ENCODE data around the gene TGDS. TPM values are rescaled to one million over a fixed set of nuclear protein-coding genes. Genes with fewer than 3 reads are reported as not detected.

The TGDS gene
- total RNA-seq, 6 experiments from 2014 or later = 7.8 to 9.3 (median 8.9) TPM

GRCh38 chr13:94632226-94632980 lies 36.5 kb upstream of the TGDS start:
- Mint-ChIP-seq H3K36me3 (ENCODE audit: low read depth) (peaks cover 29% of the 10 kb centered on the region), H3K27me3 (ENCODE audit: insufficient read depth) (no peaks in the 10 kb centered on the region; the same call in 1 of the 2 replicates), H3K27ac (no peak overlapping the region), H3K4me3 (no peak overlapping the region), H3K9me3 (no peaks in the 10 kb centered on the region), H3K4me1 (ENCODE audit: low read depth) (no peaks in the 10 kb centered on the region)
- no peak for TF ChIP-seq CTCF (IDR thresholded peaks at IDR 0.05)
- DNase-seq = no peak

- no peaks in the 10 kb centered on the region for H3K9me3 Mint-ChIP-seq
- no peak overlapping the region for H3K27ac Mint-ChIP-seq
- DNase-seq = no peak
- no peak for TF ChIP-seq CTCF (IDR thresholded peaks at IDR 0.05)
- H3K36me3 Mint-ChIP-seq (ENCODE audit: low read depth) = peaks cover 29% of the 10 kb centered on the region
- H3K27me3 Mint-ChIP-seq (ENCODE audit: insufficient read depth) = no peaks in the 10 kb centered on the region; the same call in 1 of the 2 replicates
- no peak overlapping the region for H3K4me3 Mint-ChIP-seq
- no peaks in the 10 kb centered on the region for H3K4me1 Mint-ChIP-seq (ENCODE audit: low read depth)
Observed at GRCh38 chr13:94630858-94631257, 34.9 kb upstream of the TGDS start.

GRCh38 chr13:94623316-94623715 lies 27.4 kb upstream of the TGDS start:
- Mint-ChIP-seq H3K4me1 (ENCODE audit: low read depth) (no peaks in the 10 kb centered on the region), H3K27me3 (ENCODE audit: insufficient read depth) (no peaks in the 10 kb centered on the region), H3K9me3 (no peaks in the 10 kb centered on the region), H3K36me3 (ENCODE audit: low read depth) (peaks cover 11% of the 10 kb centered on the region; the same call in 1 of the 2 replicates), H3K27ac (no peak overlapping the region), H3K4me3 (no peak overlapping the region)
- no peak for TF ChIP-seq CTCF (IDR thresholded peaks at IDR 0.05)
- no peak for DNase-seq

DNA sequence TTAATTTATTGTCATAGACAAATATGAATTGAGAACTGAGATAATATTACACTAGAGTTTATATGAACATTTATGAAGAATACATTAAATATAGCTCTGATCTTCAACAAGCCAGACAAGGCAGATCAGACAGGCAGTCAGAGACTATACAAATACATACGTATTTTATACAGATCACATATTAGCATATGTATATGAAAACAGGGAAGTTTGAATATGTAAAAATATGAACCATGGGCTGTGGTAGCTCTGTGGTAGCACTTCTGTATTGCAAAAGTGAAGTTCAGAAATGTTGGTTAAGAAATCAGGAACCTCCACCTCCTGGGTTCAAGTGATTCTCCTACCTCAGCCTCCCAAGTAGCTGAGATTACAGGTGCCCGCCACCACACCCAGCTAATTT lies 26.4 kb upstream of the TGDS start:
- H3K9me3 Mint-ChIP-seq = no peaks in the 10 kb centered on the region
- no peak overlapping the region for H3K27ac Mint-ChIP-seq
- H3K4me1 Mint-ChIP-seq (ENCODE audit: low read depth) = no peaks in the 10 kb centered on the region
- no peaks in the 10 kb centered on the region for H3K27me3 Mint-ChIP-seq (ENCODE audit: insufficient read depth)
- H3K4me3 Mint-ChIP-seq = no peak overlapping the region
- H3K36me3 Mint-ChIP-seq (ENCODE audit: low read depth) = peaks cover 11% of the 10 kb centered on the region; the same call in 1 of the 2 replicates
- no peak for TF ChIP-seq CTCF (IDR thresholded peaks at IDR 0.05)
- no peak for DNase-seq

GRCh38 chr13:94620286-94620896 lies 24.4 kb upstream of the TGDS start:
- Mint-ChIP-seq H3K27ac (no peak overlapping the region), H3K36me3 (ENCODE audit: low read depth) (peaks cover 11% of the 10 kb centered on the region; the same call in 1 of the 2 replicates), H3K9me3 (no peaks in the 10 kb centered on the region), H3K4me1 (ENCODE audit: low read depth) (no peaks in the 10 kb centered on the region), H3K27me3 (ENCODE audit: insufficient read depth) (no peaks in the 10 kb centered on the region), H3K4me3 (no peak overlapping the region)
- peak; percentile 18 for DNase-seq
- peak; percentile 87 for TF ChIP-seq CTCF (IDR thresholded peaks at IDR 0.05)
